HEK293 (cell line): ENCODE measurements around the gene AMACR.

Source experiments
- CTCF ChIP-seq: fragments of 450-650 bp; formaldehyde crosslinking; IDR thresholded peaks from 2 replicates; pipeline ENCODE4 v1.5.1; 2016; ENCODE audit warnings: missing biosample characterization, missing genetic modification characterization
- ZBTB17 ChIP-seq: fragments of 450-650 bp; formaldehyde crosslinking; IDR thresholded peaks from 2 replicates; pipeline ENCODE4 v1.5.1; 2016; ENCODE audit warnings: missing biosample characterization, missing genetic modification characterization
- ZFHX2 ChIP-seq: fragments of 450-650 bp; formaldehyde crosslinking; conservative IDR thresholded peaks from 2 replicates; pipeline ENCODE4 v1.5.1; 2016; ENCODE audit warnings: missing biosample characterization, missing genetic modification characterization
- TF ChIP-seq, protein P1 (sequence below): IDR thresholded peaks from 2 replicates; pipeline ENCODE4 v1.6.1; 2011; ENCODE audit warnings: mild to moderate bottlenecking, low read depth, low read length, borderline replicate concordance

DNA sequence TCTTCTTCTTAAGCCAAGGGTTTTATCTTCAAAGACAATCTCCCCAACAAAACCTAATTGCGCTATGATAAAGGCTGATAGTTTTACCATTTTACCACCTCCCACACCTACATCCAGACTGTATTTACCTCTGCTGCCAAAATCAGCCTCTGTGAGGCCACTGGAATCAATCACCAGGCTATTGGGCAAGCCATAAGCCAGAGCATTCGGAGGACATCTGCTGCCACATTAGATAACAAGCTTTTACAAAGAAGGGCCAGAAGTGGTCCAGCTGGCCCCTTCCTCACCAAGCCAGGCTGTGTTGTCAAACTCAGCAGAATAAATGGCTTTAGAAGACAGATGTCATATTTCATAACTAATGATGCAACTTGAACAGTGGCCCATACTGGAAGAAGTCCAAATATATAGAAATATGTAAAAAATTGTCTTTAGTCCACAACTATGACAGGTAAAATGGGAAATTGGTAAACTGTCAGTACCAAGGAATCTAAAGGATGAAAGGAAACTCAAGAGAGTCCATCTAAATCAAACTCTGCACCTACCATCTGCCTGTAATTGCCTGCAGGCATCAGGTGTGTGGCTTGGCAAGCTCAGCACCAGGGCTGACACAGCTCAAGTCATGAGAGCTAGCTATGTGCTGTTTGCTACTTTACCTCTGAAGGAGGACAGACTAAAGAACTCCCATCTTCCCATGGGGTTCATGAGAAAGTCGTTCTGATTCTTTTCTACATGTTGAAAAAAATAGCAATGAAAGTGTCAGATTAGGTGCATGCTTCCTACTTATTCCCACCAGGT is 39.4 kb downstream of the AMACR start:
- TF ChIP-seq CTCF (tag by site-specific recombination) (no peak), ZFHX2 (no peak), ZBTB17 (tag by site-specific recombination) (no peak)
- TF ChIP-seq, protein P1, sequence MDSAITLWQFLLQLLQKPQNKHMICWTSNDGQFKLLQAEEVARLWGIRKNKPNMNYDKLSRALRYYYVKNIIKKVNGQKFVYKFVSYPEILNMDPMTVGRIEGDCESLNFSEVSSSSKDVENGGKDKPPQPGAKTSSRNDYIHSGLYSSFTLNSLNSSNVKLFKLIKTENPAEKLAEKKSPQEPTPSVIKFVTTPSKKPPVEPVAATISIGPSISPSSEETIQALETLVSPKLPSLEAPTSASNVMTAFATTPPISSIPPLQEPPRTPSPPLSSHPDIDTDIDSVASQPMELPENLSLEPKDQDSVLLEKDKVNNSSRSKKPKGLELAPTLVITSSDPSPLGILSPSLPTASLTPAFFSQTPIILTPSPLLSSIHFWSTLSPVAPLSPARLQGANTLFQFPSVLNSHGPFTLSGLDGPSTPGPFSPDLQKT, result no peak
